Esophagus squamous epithelium (tissue), 4 donors: Measurements from ENCODE around the gene FHAD1.

Experiments
- POLR2A ChIP-seq, 4 donors: fragments of 450-650 bp; IDR thresholded peaks; one replicate each; pipeline ENCODE4 v1.6.1; 2017; ENCODE audit warnings: antibody characterized with exemption in 4 of 4, mild to moderate bottlenecking in 4 of 4, moderate library complexity in 3 of 4
- TF ChIP-seq, protein P1 (sequence below), 6 experiments: fragments of 450-650 bp in 4 of 6; fragments of 200-600 bp in 2 of 6; sonication (generic) in 2 of 6; IDR thresholded peaks; one replicate each; pipeline ENCODE4 v1.5.1; 2016 to 2019; ENCODE audit warnings: antibody characterized with exemption in 6 of 6, mild to moderate bottlenecking in 4 of 6, moderate library complexity in 4 of 6

DNA sequence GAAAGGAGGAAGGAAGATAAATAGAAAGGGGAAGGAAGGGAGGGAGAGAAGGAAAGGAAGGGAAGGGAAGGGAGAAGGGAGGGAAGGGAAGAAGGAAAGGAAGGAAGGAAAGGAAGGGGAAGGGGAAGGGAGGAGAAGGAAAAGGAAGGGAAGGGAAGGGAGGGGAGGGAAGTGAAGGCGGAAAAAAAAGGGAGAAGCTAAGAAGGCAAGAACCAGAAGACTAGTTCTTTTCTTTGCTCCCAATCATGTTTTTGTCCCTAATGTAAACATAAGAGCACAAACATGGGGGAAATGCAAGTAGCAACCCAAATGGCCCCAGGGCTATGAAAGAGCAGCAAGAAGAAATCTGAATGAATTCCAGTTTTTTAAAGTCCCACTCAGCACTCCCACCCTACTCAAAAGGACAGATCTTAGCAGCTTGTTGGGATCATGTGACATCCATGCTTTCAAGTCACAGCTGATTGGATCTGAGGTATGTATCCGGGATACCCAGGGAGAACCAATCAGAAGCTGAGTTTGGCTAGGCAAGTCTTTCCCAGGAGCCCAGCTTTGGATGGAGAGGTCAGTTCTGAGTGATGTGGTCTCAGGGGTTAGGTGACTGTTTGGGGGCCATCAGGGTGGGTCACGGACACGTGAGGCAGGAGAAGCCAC, 24.2 kb upstream of the FHAD1 start:
- TF ChIP-seq, protein P1, sequence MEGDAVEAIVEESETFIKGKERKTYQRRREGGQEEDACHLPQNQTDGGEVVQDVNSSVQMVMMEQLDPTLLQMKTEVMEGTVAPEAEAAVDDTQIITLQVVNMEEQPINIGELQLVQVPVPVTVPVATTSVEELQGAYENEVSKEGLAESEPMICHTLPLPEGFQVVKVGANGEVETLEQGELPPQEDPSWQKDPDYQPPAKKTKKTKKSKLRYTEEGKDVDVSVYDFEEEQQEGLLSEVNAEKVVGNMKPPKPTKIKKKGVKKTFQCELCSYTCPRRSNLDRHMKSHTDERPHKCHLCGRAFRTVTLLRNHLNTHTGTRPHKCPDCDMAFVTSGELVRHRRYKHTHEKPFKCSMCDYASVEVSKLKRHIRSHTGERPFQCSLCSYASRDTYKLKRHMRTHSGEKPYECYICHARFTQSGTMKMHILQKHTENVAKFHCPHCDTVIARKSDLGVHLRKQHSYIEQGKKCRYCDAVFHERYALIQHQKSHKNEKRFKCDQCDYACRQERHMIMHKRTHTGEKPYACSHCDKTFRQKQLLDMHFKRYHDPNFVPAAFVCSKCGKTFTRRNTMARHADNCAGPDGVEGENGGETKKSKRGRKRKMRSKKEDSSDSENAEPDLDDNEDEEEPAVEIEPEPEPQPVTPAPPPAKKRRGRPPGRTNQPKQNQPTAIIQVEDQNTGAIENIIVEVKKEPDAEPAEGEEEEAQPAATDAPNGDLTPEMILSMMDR (IDR thresholded peaks at IDR 0.05): no peak
- TF ChIP-seq POLR2A (IDR thresholded peaks at IDR 0.05): no peak
